Neural cell (in vitro differentiated cells): Measurements from ENCODE around the gene TEKT3. TPM values are rescaled to one million over a fixed set of nuclear protein-coding genes. Genes with fewer than 3 reads are reported as not detected.

Experiments
- H2AFZ ChIP-seq: fragments of 200-600, 300-800 bp; sonication (generic), shearing (Covaris generic); 2 replicates; pipeline ENCODE4 v1.6.0; 2014; ENCODE audit warnings: low read depth, mild to moderate bottlenecking, antibody characterized with exemption, low read length, moderate library complexity
- H3F3A ChIP-seq: fragments of 200-600 bp; shearing (Covaris generic); 2 replicates; pipeline ENCODE4 v1.6.1; 2016; ENCODE audit warnings: mild to moderate bottlenecking, moderate library complexity, mixed read lengths, antibody characterized with exemption, low read length; ENCODE audit not compliant: insufficient read depth, poor library complexity, severe bottlenecking
- H3K27ac ChIP-seq: fragments of 200-600, 300-800 bp; sonication (generic), shearing (Covaris generic); 2 replicates; pipeline ENCODE4 v1.5.1; 2014; ENCODE audit warnings: mild to moderate bottlenecking, low read length, moderate library complexity
- H3K27me3 ChIP-seq: fragments of 300-800, 200-600 bp; sonication (generic), shearing (Covaris generic); 2 replicates; pipeline ENCODE4 v1.6.0; 2014; ENCODE audit warnings: mild to moderate bottlenecking, low read depth, low read length, moderate library complexity; ENCODE audit not compliant: insufficient read depth
- H3K36me3 ChIP-seq: fragments of 300-800, 200-600 bp; sonication (generic), shearing (Covaris generic); 2 replicates; pipeline ENCODE4 v1.5.1; 2014; ENCODE audit warnings: mild to moderate bottlenecking, antibody characterized with exemption, low read length, moderate library complexity; ENCODE audit not compliant: insufficient read depth
- H3K4me2 ChIP-seq: fragments of 300-800, 200-600 bp; sonication (generic), shearing (Covaris generic); 2 replicates; pipeline ENCODE4 v1.6.0; 2014; ENCODE audit warnings: mild to moderate bottlenecking, low read length
- H3K4me3 ChIP-seq: fragments of 300-800, 200-600 bp; sonication (generic), shearing (Covaris generic); 2 replicates; pipeline ENCODE4 v1.5.1; 2014; ENCODE audit warnings: mild to moderate bottlenecking, low read length, moderate library complexity
- H3K79me2 ChIP-seq: fragments of 200-600 bp; shearing (Covaris generic); replicated peaks from 2 replicates; pipeline ENCODE4 v1.6.0; 2014; ENCODE audit warnings: mild to moderate bottlenecking, low read length, moderate library complexity; ENCODE audit not compliant: insufficient read depth
- H3K9ac ChIP-seq: fragments of 300-800, 200-600 bp; sonication (generic), shearing (Covaris generic); 2 replicates; pipeline ENCODE4 v1.6.1; 2016; ENCODE audit warnings: mild to moderate bottlenecking, low read length, mixed read lengths
- H3K9me2 ChIP-seq: fragments of 200-600 bp; shearing (Covaris generic); 2 replicates; pipeline ENCODE4 v1.6.1; 2016; ENCODE audit warnings: mild to moderate bottlenecking, low read length, mixed read lengths; ENCODE audit not compliant: insufficient read depth
- H3K9me3 ChIP-seq: fragments of 200-600, 300-800 bp; sonication (generic), shearing (Covaris generic); 2 replicates; pipeline ENCODE4 v1.6.1; 2016; ENCODE audit warnings: mild to moderate bottlenecking, mixed run types, low read length, moderate library complexity, mixed read lengths
- H4K20me1 ChIP-seq: fragments of 200-600 bp; shearing (Covaris generic); 2 replicates; pipeline ENCODE4 v1.6.1; 2016; ENCODE audit warnings: mild to moderate bottlenecking, mixed run types; ENCODE audit not compliant: insufficient read depth
- EP300 ChIP-seq: fragments of 450-650 bp; conservative IDR thresholded peaks from 2 replicates; pipeline ENCODE4 v1.6.1; 2014; ENCODE audit warnings: antibody characterized with exemption, mild to moderate bottlenecking, moderate library complexity; ENCODE audit not compliant: poor library complexity, severe bottlenecking
- EZH2 ChIP-seq: fragments of 200-600, 300-800 bp; shearing (Covaris generic), sonication (generic); IDR thresholded peaks from 2 replicates; pipeline ENCODE4 v1.6.1; 2014; ENCODE audit warnings: antibody characterized with exemption, low read length, borderline replicate concordance, mild to moderate bottlenecking; ENCODE audit not compliant: insufficient read depth, poor library complexity, severe bottlenecking
- MXI1 ChIP-seq: fragments of 450-650 bp; conservative IDR thresholded peaks from 2 replicates; pipeline ENCODE4 v1.6.1; 2014; ENCODE audit warnings: antibody characterized with exemption, mild to moderate bottlenecking; ENCODE audit not compliant: poor library complexity, severe bottlenecking
- POLR2AphosphoS5 ChIP-seq: IDR thresholded peaks from 2 replicates; pipeline ENCODE4 v1.6.1; 2012
- RAD21 ChIP-seq: fragments of 450-650 bp; conservative IDR thresholded peaks from 2 replicates; pipeline ENCODE4 v1.6.1; 2014; ENCODE audit warnings: antibody characterized with exemption, mild to moderate bottlenecking, moderate library complexity
- SMC3 ChIP-seq: fragments of 450-650 bp; conservative IDR thresholded peaks from 2 replicates; pipeline ENCODE4 v1.6.1; 2014; ENCODE audit warnings: antibody characterized with exemption, mild to moderate bottlenecking, moderate library complexity; ENCODE audit not compliant: poor library complexity
- TAF1 ChIP-seq: IDR thresholded peaks from 2 replicates; pipeline ENCODE4 v1.6.1; 2012; ENCODE audit warnings: low read depth
- polyA plus RNA-seq: library from polyadenylated mRNA; depleted of rRNA; stranded (reverse); fragments of >200 nt; gene quantifications from 2 replicates; pipeline ENCODE4 v1.2.3, GENCODE V29; 2014
- TF ChIP-seq, protein P1 (sequence below): fragments of 450-650 bp; IDR thresholded peaks from 2 replicates; pipeline ENCODE4 v1.5.1; 2014; ENCODE audit warnings: antibody characterized with exemption, mild to moderate bottlenecking, moderate library complexity; ENCODE audit not compliant: poor library complexity, severe bottlenecking
- TF ChIP-seq, protein P2 (sequence below): IDR thresholded peaks from 2 replicates; pipeline ENCODE4 v1.6.1; 2012; ENCODE audit warnings: borderline replicate concordance

The TEKT3 gene
- polyA plus RNA-seq, 1 donor from 2014 or later = 3.1 TPM

- TF ChIP-seq, protein P1, sequence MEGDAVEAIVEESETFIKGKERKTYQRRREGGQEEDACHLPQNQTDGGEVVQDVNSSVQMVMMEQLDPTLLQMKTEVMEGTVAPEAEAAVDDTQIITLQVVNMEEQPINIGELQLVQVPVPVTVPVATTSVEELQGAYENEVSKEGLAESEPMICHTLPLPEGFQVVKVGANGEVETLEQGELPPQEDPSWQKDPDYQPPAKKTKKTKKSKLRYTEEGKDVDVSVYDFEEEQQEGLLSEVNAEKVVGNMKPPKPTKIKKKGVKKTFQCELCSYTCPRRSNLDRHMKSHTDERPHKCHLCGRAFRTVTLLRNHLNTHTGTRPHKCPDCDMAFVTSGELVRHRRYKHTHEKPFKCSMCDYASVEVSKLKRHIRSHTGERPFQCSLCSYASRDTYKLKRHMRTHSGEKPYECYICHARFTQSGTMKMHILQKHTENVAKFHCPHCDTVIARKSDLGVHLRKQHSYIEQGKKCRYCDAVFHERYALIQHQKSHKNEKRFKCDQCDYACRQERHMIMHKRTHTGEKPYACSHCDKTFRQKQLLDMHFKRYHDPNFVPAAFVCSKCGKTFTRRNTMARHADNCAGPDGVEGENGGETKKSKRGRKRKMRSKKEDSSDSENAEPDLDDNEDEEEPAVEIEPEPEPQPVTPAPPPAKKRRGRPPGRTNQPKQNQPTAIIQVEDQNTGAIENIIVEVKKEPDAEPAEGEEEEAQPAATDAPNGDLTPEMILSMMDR = no peak
- TF ChIP-seq RAD21 (no peak), POLR2AphosphoS5 (no peak), SMC3 (no peak), EP300 (no peak), MXI1 (no peak), TAF1 (no peak), EZH2 (no peak)
- TF ChIP-seq, protein P2, sequence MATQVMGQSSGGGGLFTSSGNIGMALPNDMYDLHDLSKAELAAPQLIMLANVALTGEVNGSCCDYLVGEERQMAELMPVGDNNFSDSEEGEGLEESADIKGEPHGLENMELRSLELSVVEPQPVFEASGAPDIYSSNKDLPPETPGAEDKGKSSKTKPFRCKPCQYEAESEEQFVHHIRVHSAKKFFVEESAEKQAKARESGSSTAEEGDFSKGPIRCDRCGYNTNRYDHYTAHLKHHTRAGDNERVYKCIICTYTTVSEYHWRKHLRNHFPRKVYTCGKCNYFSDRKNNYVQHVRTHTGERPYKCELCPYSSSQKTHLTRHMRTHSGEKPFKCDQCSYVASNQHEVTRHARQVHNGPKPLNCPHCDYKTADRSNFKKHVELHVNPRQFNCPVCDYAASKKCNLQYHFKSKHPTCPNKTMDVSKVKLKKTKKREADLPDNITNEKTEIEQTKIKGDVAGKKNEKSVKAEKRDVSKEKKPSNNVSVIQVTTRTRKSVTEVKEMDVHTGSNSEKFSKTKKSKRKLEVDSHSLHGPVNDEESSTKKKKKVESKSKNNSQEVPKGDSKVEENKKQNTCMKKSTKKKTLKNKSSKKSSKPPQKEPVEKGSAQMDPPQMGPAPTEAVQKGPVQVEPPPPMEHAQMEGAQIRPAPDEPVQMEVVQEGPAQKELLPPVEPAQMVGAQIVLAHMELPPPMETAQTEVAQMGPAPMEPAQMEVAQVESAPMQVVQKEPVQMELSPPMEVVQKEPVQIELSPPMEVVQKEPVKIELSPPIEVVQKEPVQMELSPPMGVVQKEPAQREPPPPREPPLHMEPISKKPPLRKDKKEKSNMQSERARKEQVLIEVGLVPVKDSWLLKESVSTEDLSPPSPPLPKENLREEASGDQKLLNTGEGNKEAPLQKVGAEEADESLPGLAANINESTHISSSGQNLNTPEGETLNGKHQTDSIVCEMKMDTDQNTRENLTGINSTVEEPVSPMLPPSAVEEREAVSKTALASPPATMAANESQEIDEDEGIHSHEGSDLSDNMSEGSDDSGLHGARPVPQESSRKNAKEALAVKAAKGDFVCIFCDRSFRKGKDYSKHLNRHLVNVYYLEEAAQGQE = no peak
- H2AFZ ChIP-seq = no peak overlapping the region
- no peak overlapping the region for H3K27ac ChIP-seq
- no peak overlapping the region for H3K4me3 ChIP-seq
- H4K20me1 ChIP-seq = no peaks in the 10 kb centered on the region
- no peaks in the 10 kb centered on the region for H3K9me3 ChIP-seq
- H3K9ac ChIP-seq = no peak overlapping the region
- no peaks in the 10 kb centered on the region for H3K79me2 ChIP-seq
- no peak overlapping the region for H3K4me2 ChIP-seq
- no peaks in the 10 kb centered on the region for H3K36me3 ChIP-seq
- H3K27me3 ChIP-seq = no peaks in the 10 kb centered on the region
- H3F3A ChIP-seq = no peaks in the 10 kb centered on the region
- H3K9me2 ChIP-seq = no peaks in the 10 kb centered on the region
Measured at GRCh38 chr17:15303268-15303667, 38.1 kb downstream of the TEKT3 start.

DNA sequence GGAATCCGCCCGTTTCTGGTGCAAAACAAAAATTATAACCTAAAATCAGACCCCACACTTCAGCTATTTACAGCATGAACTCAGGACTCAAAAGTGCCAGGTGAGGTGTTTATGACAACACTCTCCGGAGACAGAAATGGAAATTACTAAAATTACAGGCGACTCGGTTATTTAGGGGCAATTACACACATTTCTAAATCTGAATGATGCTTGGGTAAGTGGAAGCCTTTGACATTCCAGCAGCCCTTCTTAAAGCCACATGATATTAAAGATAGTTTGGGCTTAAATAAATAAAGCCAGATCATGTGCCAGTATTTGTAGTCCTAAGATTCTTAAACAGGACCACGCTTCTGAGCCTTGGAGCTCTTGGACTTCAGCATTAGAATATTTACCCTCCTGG, 39.6 kb downstream of the TEKT3 start:
- H3K4me3 ChIP-seq = no peak overlapping the region
- no peak overlapping the region for H2AFZ ChIP-seq
- no peaks in the 10 kb centered on the region for H3K9me2 ChIP-seq
- H4K20me1 ChIP-seq = no peaks in the 10 kb centered on the region
- H3K36me3 ChIP-seq = no peaks in the 10 kb centered on the region
- H3K9ac ChIP-seq = no peak overlapping the region
- no peak overlapping the region for H3K4me2 ChIP-seq
- no peaks in the 10 kb centered on the region for H3K9me3 ChIP-seq
- no peaks in the 10 kb centered on the region for H3F3A ChIP-seq
- H3K79me2 ChIP-seq = no peaks in the 10 kb centered on the region
- no peak overlapping the region for H3K27ac ChIP-seq
- H3K27me3 ChIP-seq = no peaks in the 10 kb centered on the region
- TF ChIP-seq, protein P2 = no peak
- TF ChIP-seq RAD21 = no peak
- TF ChIP-seq EZH2 = no peak
- no peak for TF ChIP-seq MXI1
- TF ChIP-seq, protein P1 = no peak
- TF ChIP-seq EP300 = no peak
- no peak for TF ChIP-seq SMC3
- TF ChIP-seq POLR2AphosphoS5 = no peak
- no peak for TF ChIP-seq TAF1
